HepG2 (cell line): Measurements from ENCODE around the gene SEBOX. TPM values are rescaled to one million over a fixed set of nuclear protein-coding genes. Genes with fewer than 3 reads are reported as not detected.
"Not testable (repeated sequence)": the region's sequence is repeated elsewhere in the genome, so short reads cannot be mapped to it uniquely, and the experiment has no call there.

Experiments
- ATAC-seq: fragments of 200-7000 bp; cut with Tn5 transposase; 3 replicates; pipeline ENCODE4 v1.9.1; 2020; ENCODE audit warnings: mild to moderate bottlenecking, moderate library complexity
- BruUV-seq: library from RNA; stranded (reverse); fragments of 400-500 nt; replicated peaks from 2 replicates; lab custom pipeline; 2021; lab: Mats Ljungman, UMichigan
- CTCF ChIA-PET: fragments of 300-600 bp; formaldehyde crosslinking; extraction: SDS; loops from one replicate; lab custom pipeline; 2021; ENCODE audit warnings: low total read pairs, inconsistent platforms, low intra/inter-chr PET ratio; lab: Yijun Ruan, JAX
- POLR2A ChIA-PET: fragments of 350-600 bp; sonication (Branson Sonifier 250); formaldehyde crosslinking; loops from one replicate; lab custom pipeline; 2020; ENCODE audit warnings: antibody characterized with exemption, inconsistent platforms; lab: Yijun Ruan, JAX
- DNase-seq: peaks from one replicate; pipeline ENCODE4 v3.0.0-alpha.2; 2015; ENCODE audit warnings: low spot score
- FAIRE-seq: peaks from 3 replicates; lab custom pipeline; 2011; peaks lifted over from hg19 to GRCh38; lab: Jason Lieb, UNC
- H2AFZ ChIP-seq: one replicate; pipeline ENCODE4 v1.6.1; 2011; ENCODE audit warnings: low read length, inconsistent platforms
- H3K27ac ChIP-seq: fragments of 300-600 bp; 3 replicates; pipeline ENCODE4 v1.8.0; 2011; ENCODE audit warnings: mixed run types, mild to moderate bottlenecking, mixed read lengths, low read length, inconsistent platforms; ENCODE audit not compliant: insufficient read depth; ENCODE audit errors: extremely low read length
- H3K27me3 ChIP-seq, 2 experiments: fragments of 200-600 bp in 1 of 2; 2 replicates in 1 of 2; 3 replicates in 1 of 2; pipeline versions ENCODE4 v1.6.0 to v1.8.0; 2011; ENCODE audit warnings: low read length in 2 of 2, mild to moderate bottlenecking in 2 of 2, moderate library complexity in 2 of 2, inconsistent platforms in 1 of 2; ENCODE audit not compliant: insufficient read depth in 2 of 2, control insufficient read depth in 1 of 2
- H3K36me3 ChIP-seq, 2 experiments: fragments of 200-600 bp in 1 of 2; replicated peaks in 1 of 2; 2 replicates in 1 of 2; 3 replicates in 1 of 2; pipeline versions ENCODE4 v1.5.1 to v1.8.0; 2011; ENCODE audit warnings: low read length in 2 of 2, inconsistent platforms in 1 of 2; ENCODE audit not compliant: insufficient read depth in 2 of 2, control insufficient read depth in 1 of 2
- H3K4me1 ChIP-seq: 2 replicates; pipeline ENCODE4 v1.5.1; 2012; ENCODE audit warnings: low read length, inconsistent platforms; ENCODE audit not compliant: insufficient read depth
- H3K4me2 ChIP-seq: 2 replicates; pipeline ENCODE4 v1.6.0; 2011; ENCODE audit warnings: low read depth, low read length, inconsistent platforms
- H3K4me3 ChIP-seq, 3 experiments: fragments of 200-600 bp in 1 of 3; sonication (generic), shearing (Covaris generic) in 1 of 3; replicated peaks in 1 of 3; 2 replicates each; pipeline ENCODE4 v1.5.1; 2011 to 2016; ENCODE audit warnings: low read length in 3 of 3, inconsistent platforms in 2 of 3, low read depth in 2 of 3, mild to moderate bottlenecking in 2 of 3, control low read depth in 1 of 3, mixed read lengths in 1 of 3; ENCODE audit not compliant: insufficient read depth in 1 of 3
- H3K79me2 ChIP-seq: one replicate; pipeline ENCODE4 v1.6.1; 2011; ENCODE audit warnings: low read length, inconsistent platforms; ENCODE audit not compliant: insufficient read depth
- H3K9ac ChIP-seq: 2 replicates; pipeline ENCODE4 v1.6.0; 2011; ENCODE audit warnings: mild to moderate bottlenecking, low read depth, low read length, inconsistent platforms; ENCODE audit not compliant: insufficient read depth
- H3K9me3 ChIP-seq: 2 replicates; pipeline ENCODE4 v1.5.1; 2012; ENCODE audit warnings: mild to moderate bottlenecking, low read length
- H4K20me1 ChIP-seq: 2 replicates; pipeline ENCODE4 v1.6.0; 2011; ENCODE audit warnings: inconsistent platforms, mild to moderate bottlenecking, low read length, moderate library complexity; ENCODE audit not compliant: insufficient read depth
- ATM ChIP-seq: fragments of 450-650 bp; IDR thresholded peaks from 2 replicates; pipeline ENCODE4 v1.7.1; 2017; ENCODE audit warnings: mild to moderate bottlenecking, borderline replicate concordance
- FOXK1 ChIP-seq: sonication (generic); formaldehyde crosslinking; IDR thresholded peaks from 2 replicates; pipeline ENCODE4 v1.4.0; 2020; ENCODE audit warnings: low read depth, missing genetic modification reagents, borderline replicate concordance
- NR2C2 ChIP-seq: sonication (generic); formaldehyde crosslinking; IDR thresholded peaks from 2 replicates; pipeline ENCODE4 v1.4.0; 2020; ENCODE audit warnings: missing genetic modification reagents, mild to moderate bottlenecking, moderate library complexity, borderline replicate concordance
- SAFB2 ChIP-seq: sonication (generic); formaldehyde crosslinking; IDR thresholded peaks from 2 replicates; pipeline ENCODE4 v1.5.1; 2020; ENCODE audit warnings: missing genetic modification reagents, low read depth, mild to moderate bottlenecking, borderline replicate concordance
- SMAD3 ChIP-seq: sonication (generic); formaldehyde crosslinking; IDR thresholded peaks from 2 replicates; pipeline ENCODE4 v1.4.0; 2020; ENCODE audit warnings: missing genetic modification reagents
- ZMYM3 ChIP-seq: sonication (generic); formaldehyde crosslinking; IDR thresholded peaks from 2 replicates; pipeline ENCODE4 v1.5.1; 2020; ENCODE audit warnings: mild to moderate bottlenecking, missing genetic modification reagents
- ZNF235 ChIP-seq: sonication (generic); formaldehyde crosslinking; IDR thresholded peaks from 2 replicates; pipeline ENCODE4 v1.8.1; 2023; ENCODE audit warnings: mild to moderate bottlenecking, missing genetic modification reagents, borderline replicate concordance
- ZNF629 ChIP-seq: sonication (generic); formaldehyde crosslinking; conservative IDR thresholded peaks from 2 replicates; pipeline ENCODE4 v1.5.0; 2020; ENCODE audit warnings: missing genetic modification reagents
- WGBS: methylation state at CpG from one replicate; pipeline ENCODE4 v1.1.6; 2017; ENCODE audit warnings: low lambda C conversion rate; 5-methylcytosine and 5-hydroxymethylcytosine counted together
- in situ Hi-C: cut with HindIII; loops from 2 replicates; pipeline ENCODE4 v1.10.0; 2017; ENCODE audit warnings: low pct_unique_long_range_greater_than_20kb; ENCODE audit not compliant: extremely low pct_ligation_motif_present
- intact Hi-C: fragments of 100-400 bp; cut with micrococcal nuclease; formaldehyde crosslinking; loops from one replicate; pipeline ENCODE4 v1.10.0; 2022; ENCODE audit not compliant: unreplicated experiment
- polyA plus RNA-seq, 8 experiments: library from polyadenylated mRNA; depleted of rRNA in 3 of 8; stranded (reverse) in 7 of 8; unstranded in 1 of 8; fragments of >200 nt; fragmentation: Illumina TruSeq in 4 of 8; extraction: Trizol in 4 of 8; gene quantifications; 2 replicates each; pipeline versions ENCODE4 v1.2.1 to v1.2.3, GENCODE V29; 2011 to 2016; ENCODE audit warnings: low read depth in 4 of 8, missing spikeins in 1 of 8, mixed read lengths in 1 of 8; ENCODE audit not compliant: insufficient read depth in 1 of 8
- total RNA-seq, 5 experiments: library from RNA; depleted of rRNA; stranded (reverse); fragments of >200 nt; fragmentation: Illumina TruSeq; extraction: Trizol; gene quantifications; 2 replicates each; pipeline ENCODE4 v1.2.3, GENCODE V29; 2016; ENCODE audit warnings: low read depth in 1 of 5
- TF ChIP-seq, protein P1 (sequence below): sonication (generic); formaldehyde crosslinking; IDR thresholded peaks from 2 replicates; pipeline ENCODE4 v1.5.1; 2020; ENCODE audit warnings: mild to moderate bottlenecking, missing genetic modification reagents, borderline replicate concordance

The SEBOX gene
- total and polyA plus RNA-seq, 2 of the 13 experiments (the other 11 are each of a cell fraction or from before 2014, with no cell fraction given), result not detected

- TF ChIP-seq, protein P1, sequence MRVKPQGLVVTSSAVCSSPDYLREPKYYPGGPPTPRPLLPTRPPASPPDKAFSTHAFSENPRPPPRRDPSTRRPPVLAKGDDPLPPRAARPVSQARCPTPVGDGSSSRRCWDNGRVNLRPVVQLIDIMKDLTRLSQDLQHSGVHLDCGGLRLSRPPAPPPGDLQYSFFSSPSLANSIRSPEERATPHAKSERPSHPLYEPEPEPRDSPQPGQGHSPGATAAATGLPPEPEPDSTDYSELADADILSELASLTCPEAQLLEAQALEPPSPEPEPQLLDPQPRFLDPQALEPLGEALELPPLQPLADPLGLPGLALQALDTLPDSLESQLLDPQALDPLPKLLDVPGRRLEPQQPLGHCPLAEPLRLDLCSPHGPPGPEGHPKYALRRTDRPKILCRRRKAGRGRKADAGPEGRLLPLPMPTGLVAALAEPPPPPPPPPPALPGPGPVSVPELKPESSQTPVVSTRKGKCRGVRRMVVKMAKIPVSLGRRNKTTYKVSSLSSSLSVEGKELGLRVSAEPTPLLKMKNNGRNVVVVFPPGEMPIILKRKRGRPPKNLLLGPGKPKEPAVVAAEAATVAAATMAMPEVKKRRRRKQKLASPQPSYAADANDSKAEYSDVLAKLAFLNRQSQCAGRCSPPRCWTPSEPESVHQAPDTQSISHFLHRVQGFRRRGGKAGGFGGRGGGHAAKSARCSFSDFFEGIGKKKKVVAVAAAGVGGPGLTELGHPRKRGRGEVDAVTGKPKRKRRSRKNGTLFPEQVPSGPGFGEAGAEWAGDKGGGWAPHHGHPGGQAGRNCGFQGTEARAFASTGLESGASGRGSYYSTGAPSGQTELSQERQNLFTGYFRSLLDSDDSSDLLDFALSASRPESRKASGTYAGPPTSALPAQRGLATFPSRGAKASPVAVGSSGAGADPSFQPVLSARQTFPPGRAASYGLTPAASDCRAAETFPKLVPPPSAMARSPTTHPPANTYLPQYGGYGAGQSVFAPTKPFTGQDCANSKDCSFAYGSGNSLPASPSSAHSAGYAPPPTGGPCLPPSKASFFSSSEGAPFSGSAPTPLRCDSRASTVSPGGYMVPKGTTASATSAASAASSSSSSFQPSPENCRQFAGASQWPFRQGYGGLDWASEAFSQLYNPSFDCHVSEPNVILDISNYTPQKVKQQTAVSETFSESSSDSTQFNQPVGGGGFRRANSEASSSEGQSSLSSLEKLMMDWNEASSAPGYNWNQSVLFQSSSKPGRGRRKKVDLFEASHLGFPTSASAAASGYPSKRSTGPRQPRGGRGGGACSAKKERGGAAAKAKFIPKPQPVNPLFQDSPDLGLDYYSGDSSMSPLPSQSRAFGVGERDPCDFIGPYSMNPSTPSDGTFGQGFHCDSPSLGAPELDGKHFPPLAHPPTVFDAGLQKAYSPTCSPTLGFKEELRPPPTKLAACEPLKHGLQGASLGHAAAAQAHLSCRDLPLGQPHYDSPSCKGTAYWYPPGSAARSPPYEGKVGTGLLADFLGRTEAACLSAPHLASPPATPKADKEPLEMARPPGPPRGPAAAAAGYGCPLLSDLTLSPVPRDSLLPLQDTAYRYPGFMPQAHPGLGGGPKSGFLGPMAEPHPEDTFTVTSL (CRISPR knock-in tag), result no peak
- TF ChIP-seq, all 625 proteins: peak for 0
Observed at GRCh38 chr17:28340374-28340773, 24.6 kb downstream of the SEBOX start (continued).

GRCh38 chr17:28339431-28339830 lies 25.6 kb downstream of the SEBOX start:
- CTCF ChIA-PET, result no interaction called here
- Histone ChIP-seq H3K27ac (no peak overlapping the region), H3K4me3 (no peak overlapping the region), H2AFZ (no peak overlapping the region), H3K27me3 (no peaks in the 10 kb centered on the region; a peak in 1 of 5 replicates)
- no peak for DNase-seq
- TF ChIP-seq ATM, result no peak
- TF ChIP-seq ZMYM3 (CRISPR knock-in tag), result no peak
- TF ChIP-seq ZNF629 (CRISPR knock-in tag), result no peak
- TF ChIP-seq SMAD3 (CRISPR knock-in tag), result no peak
- no peak for TF ChIP-seq ZNF235 (CRISPR knock-in tag)
- no peak for TF ChIP-seq SAFB2 (CRISPR knock-in tag)
- TF ChIP-seq FOXK1 (CRISPR knock-in tag), result no peak
- TF ChIP-seq NR2C2 (CRISPR knock-in tag), result no peak
- TF ChIP-seq, all 625 proteins: peak for 0
- H3K9me3 ChIP-seq, result no peaks in the 10 kb centered on the region
- H4K20me1 ChIP-seq, result no peaks in the 10 kb centered on the region; the same call in 1 of the 2 replicates
- 100% methylated on average over 5 of the region's 15 CpGs for WGBS
- POLR2A ChIA-PET, result no interaction called here
- no peak overlapping the region for H3K9ac ChIP-seq
- H3K4me2 ChIP-seq, result no peak overlapping the region
- peaks cover 19% of the 10 kb centered on the region for H3K4me1 ChIP-seq
- FAIRE-seq (no peak), ATAC-seq (no peak)
- peaks cover 32% of the 10 kb centered on the region for H3K79me2 ChIP-seq
- H3K36me3 ChIP-seq, result peaks cover 23 to 36% of the 10 kb centered on the region in 2 experiments; a peak in 4 of 5 replicates
- in situ Hi-C loops, result no loop called here
- BruUV-seq, result no TSS peak
- intact Hi-C loops, result no loop called here

GRCh38 chr17:28338769-28339212 lies 26.2 kb downstream of the SEBOX start:
- H2AFZ ChIP-seq, H3K4me3 ChIP-seq, in situ Hi-C loops, H4K20me1 ChIP-seq, CTCF ChIA-PET, H3K27me3 ChIP-seq, intact Hi-C loops, H3K9ac ChIP-seq, ATAC-seq, POLR2A ChIA-PET, FAIRE-seq, BruUV-seq, H3K4me2 ChIP-seq, H3K9me3 ChIP-seq, H3K27ac ChIP-seq, DNase-seq: not testable (repeated sequence)
- Histone ChIP-seq H3K79me2 (peaks cover 38% of the 10 kb centered on the region), H3K36me3 (peaks cover 20 to 30% of the 10 kb centered on the region in 2 experiments; a peak in 4 of 5 replicates), H3K4me1 (peaks cover 25% of the 10 kb centered on the region)
- WGBS, result 96% methylated on average over 8 of the region's 8 CpGs
